ENCODE data around the gene JMJD8.

GRCh38 chr16:638836-639235, 45.3 kb downstream of the JMJD8 start:
- TF ChIP-seq CTCF (optimal IDR thresholded peaks at IDR 0.05 in 1 of 3, IDR thresholded peaks at IDR 0.05 in 1 of 3, conservative IDR thresholded peaks at IDR 0.05 in 1 of 3; ENCODE audit: extremely low read depth in 1 of 3, insufficient read depth in 2 of 3, low read length in 3 of 3) (no peak), EZH2 (IDR thresholded peaks at IDR 0.05; ENCODE audit: low read length) (no peak)

All from keratinocyte (primary cell).